ENCODE data around the gene ZNF628.
"Not testable (repeated sequence)": the region's sequence is repeated elsewhere in the genome, so short reads cannot be mapped to it uniquely, and the experiment has no call there.

ZNF628 gene

DNA sequence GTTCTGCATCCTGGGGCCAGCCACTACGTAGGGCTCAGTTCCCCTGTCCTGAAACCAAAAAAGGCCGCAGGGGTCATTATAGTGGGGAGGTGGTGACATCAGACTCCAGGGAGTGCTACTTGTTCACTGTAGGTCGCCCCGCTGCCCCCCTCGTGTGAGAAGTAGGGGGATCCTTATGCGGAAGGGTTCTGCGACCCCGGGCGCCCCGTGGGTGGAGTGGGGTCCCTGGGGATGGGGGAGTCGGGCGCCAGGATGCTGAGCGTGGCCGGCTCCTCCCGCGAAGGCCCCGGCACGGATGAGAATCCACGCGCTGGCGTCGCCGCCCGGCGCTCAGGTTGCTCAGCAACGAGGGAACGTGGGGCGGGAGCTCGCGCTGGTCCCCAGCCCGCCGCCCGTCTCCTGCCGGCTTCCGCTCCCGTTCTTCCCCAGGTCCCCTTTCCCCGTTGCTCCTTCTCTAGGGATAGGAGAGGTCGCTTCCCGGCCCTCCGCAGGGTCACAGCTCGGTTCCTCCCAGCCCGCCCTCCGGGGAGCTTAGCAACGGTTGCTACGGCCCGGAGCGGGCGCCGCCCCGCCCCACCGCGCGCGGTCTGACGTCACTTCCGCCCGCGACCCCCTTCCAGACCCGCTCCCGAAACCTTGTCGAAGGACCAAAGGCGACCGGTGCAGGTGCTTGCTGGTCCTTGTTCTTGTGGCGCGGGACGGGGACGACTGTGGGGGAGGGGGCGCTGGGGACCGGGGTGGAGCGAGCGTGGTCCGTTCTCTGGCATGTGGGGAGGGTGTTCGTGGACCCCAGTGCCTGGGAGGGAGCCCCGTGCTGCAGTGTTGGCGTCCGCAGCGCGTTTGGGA lies 8.4 kb downstream of the ZNF628 start, which contains the start of gene NAT14:
TSS of gene NAT14 (plus strand) at position 596 of the 846 bp plus-strand sequence. CDS start 521 bp downstream, outside the sequence.
- DNase-seq (ENCODE audit: low spot score) = no peak

DNA sequence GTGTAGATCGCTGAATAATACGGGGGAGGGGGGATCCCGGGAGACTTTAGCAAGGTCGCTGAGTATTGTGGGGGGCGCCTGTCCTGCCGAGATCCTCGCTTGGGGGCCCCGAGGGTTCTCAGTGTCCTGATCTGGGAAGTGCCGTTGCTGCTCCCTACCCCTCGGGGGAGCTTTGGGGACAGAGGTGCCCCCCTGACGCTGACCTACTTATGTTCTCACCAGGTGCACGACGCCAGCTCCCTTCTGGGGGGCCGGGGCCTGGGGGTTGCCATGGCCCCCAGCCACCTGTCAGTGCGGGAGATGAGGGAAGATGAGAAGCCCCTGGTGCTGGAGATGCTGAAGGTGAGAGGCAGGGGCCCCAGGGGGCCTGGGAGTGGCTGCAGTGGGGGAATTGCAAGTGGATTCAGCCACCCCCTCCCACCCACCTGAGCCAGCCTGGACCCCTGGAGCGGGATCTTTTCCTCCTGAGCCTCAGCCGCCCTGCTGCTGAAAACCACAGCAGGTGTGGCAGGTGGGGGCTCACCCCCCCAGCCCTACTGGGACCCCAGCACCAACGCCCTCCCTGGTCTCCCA lies 9.1 kb downstream of the ZNF628 start:
- DNase-seq (ENCODE audit: low spot score) = no peak

DNA sequence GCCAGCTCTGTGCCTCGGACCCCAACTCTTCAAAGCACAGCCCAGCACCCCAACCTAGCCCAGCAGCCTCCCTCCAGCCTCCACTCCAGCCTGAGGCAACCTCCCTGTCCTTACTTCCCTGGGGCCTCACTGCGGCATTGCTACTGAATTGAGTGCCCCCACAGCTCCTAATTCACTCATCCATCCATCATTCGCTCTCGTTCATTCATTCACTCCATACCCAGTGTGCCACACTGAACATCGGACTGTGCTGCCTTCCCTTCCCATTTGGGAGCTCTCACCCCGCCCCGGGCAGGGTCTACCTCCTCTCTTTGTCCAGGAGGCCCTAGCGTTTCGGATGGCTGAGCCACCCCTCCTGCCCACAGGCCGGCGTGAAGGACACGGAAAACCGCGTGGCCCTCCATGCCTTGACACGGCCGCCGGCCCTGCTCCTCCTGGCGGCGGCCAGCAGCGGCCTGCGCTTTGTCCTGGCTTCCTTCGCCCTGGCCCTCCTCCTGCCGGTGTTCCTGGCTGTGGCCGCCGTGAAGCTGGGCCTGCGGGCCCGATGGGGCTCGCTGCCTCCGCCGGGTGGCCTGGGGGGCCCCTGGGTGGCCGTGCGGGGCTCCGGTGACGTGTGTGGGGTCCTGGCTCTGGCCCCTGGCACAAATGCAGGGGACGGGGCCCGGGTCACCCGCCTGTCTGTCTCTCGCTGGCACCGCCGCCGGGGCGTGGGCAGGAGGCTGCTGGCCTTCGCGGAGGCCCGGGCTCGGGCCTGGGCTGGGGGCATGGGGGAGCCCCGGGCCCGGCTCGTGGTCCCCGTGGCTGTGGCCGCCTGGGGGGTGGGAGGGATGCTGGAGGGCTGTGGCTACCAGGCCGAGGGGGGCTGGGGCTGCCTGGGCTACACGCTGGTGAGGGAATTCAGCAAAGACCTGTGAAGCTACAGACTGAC lies 9.9 kb downstream of the ZNF628 start:
- no peak for DNase-seq (ENCODE audit: low spot score)

DNA sequence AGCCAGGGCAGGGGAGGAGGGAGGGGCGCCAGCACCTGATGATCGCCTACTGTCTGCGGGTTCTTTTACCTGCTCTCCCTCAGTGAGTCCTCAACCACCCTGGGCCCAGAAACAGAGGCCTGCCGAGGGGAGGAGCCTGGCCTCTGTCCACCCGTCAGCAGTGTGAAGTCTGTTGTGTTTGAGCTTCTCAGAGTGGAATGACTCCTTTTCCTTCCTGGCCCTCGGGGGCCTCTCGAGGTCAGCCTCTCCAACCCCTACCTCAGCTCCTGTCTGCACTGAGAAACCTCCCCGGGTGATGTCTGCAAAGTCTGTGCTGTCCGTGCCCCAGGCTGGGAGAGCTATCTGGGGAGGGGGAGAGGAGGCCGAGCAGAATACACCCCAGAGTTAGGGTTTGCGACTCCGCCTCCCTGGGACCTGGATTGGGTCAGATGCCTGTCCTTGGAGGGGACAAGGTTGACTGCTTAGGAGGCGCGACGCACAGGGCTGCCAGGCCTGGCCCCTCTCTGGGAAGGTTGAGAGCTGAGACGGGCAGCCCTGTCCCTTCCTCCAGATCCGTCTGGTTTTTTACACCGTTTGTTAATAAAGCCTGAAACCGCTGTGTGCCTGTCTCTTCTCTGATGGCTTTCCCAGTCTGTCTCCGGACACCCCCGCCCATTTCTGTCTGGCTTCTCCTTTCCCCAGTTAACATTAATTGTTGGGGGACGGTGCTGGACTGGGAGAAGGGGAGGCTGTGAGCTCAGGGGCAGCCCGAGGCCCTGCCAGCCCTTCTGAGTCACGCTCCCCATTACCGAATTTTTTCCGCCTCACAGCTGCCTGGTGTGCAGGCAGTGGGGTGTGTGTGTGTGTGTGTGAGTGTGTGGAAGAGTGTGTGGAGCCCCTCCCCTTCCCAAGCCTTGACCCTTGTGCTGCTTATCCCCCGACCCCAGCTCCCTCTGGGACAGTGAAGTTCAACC lies 10.8 kb downstream of the ZNF628 start:
- no peak for DNase-seq (ENCODE audit: low spot score)

DNA sequence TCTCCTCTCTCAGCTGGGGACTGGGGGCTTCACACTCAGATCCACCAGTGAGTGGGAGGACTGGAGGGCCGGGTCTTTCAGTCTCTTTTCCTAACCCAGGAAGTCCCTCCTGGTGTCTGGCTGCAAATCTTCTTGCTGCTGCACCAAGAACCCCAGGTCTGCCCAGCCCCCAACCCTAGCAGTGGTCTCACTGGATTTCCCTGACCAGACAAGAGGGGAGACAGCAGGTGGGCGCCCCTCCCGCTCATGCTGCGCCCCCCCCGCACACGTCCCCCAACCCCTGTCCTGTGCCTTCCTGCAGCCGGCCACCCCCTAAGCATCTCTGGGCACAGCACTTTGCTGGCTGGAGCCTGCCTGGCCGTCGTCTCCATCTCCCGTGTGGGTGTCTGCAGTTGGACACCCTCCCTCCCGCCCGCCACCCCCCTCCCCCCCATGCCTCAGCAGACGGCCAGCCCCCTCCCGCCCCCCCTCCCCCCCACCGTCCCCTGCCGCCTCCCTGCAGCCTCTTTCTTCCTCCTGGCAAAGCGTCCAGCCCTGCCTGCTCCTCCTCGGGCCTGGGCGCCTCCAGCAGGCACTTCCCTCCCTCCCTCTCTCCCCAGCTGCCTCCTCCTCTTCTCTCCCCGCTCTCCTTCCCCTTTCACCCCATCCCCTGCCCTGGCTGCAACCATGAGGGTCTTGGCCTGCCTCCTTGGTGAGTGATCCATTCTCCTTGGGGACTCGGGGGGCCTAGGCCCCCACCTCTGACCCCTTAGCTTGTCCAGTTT lies 11.7 kb downstream of the ZNF628 start, which contains the start of gene SSC5D:
TSS of gene SSC5D (plus strand) at position 513 of the 764 bp plus-strand sequence. CDS start at position 667, 154 bp downstream.
- no peak for DNase-seq (ENCODE audit: low spot score)

DNA sequence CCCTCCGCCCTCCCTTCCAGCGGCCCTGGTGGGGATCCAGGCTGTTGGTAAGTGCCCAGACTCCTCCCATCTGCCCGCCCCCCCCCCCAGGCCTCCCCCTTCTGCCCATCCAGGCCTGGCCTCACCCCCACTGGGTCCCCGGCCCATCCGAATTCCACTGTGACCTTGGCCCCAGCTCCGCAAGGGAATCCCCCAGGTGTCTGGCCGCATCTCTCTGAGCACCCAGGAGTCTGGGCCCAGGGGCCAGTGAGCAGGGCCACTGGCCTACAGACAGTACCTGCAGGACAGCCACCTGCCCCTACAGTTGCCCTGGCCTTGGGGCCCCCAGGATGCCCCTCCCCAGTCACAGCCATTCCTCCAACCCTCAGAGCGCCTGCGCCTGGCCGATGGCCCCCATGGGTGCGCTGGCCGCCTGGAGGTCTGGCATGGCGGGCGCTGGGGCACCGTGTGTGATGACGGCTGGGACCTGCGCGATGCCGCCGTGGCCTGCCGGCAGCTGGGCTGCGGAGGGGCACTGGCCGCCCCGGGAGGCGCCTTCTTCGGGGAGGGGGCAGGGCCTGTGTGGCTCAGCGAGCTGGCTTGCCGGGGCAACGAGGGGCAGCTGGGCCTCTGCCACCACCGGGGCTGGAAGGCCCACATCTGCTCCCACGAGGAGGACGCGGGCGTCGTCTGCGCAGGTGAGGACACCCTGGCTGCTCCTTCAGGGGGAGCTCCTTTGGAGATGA lies 12.7 kb downstream of the ZNF628 start:
- DNase-seq (ENCODE audit: low spot score) = no peak

DNA sequence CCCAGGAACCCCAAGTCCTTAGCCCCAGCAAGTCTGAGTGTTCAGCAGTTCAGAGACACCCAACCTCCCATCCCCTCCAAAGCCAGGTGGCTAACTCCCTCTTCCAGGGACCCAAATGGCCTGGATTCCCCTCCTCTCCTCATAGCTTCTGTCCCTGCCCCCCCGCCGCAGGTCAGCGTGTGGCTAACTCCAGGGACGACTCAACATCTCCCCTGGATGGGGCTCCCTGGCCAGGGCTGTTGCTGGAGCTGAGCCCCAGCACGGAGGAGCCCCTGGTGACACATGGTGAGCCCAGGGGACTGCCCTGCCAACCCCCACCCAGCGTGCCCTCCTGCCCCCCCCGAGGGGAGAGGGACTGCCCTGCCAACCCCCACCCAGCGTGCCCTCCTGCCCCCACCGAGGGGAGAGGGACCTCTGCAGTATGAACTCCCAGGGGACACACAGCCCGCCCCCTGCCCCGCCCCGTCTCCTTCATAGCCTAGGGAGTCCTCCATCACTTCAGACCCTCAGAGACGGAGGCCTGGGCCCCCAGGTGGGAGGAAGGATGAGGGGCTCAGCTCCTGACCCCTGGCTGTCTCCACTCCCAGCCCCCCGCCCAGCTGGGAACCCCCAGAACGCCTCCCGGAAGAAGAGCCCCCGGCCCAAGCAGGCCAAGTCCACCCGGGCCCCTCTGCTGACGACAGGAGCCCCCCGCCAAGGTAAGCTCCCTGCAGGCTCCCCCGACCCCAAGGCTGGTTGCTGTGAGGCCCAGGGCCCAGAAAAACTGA lies 13.5 kb downstream of the ZNF628 start:
- DNase-seq (ENCODE audit: low spot score) = no peak

DNA sequence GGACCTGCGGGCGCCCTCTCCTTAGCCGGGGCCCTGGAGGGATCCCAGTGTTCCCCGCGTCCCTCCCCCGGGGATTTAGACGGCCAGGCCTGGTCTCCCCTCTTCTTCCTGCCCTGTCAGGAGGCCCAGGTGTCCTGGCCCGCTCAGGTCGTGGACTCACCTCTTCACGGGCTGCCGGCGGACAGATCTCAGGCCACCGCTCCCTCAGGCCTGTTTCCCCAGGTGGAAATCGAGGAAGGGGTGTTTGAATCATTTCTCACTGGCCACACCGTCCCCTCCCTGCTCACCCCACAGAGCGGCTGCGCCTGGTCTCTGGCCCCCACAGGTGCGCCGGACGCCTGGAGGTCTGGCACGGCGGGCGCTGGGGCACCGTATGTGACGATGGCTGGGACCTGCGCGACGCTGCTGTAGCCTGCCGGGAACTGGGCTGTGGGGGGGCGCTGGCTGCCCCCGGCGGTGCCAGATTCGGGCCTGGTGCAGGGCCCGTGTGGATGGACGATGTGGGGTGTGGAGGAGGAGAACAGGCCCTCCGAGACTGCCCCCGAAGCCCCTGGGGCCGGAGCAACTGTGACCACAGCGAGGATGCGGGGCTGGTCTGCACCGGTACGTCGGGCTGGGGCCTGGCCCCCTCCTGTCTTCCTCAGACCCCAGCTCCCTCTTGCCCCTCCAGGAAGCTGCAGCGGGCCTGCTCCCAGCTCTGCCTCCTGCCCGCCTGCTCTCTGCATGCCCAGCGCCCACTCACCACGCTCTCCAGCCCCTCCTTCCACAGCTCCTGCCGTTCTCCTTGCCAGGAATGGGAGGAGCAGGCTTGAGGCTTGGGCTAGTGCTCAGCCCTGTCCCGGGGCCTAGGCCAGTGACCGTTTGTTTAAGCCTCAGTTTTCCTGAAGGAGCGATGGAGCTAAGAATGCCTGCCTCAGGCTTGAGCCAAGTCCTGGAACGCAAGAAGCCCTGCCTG lies 14.3 kb downstream of the ZNF628 start:
- no peak for DNase-seq (ENCODE audit: low spot score)

DNA sequence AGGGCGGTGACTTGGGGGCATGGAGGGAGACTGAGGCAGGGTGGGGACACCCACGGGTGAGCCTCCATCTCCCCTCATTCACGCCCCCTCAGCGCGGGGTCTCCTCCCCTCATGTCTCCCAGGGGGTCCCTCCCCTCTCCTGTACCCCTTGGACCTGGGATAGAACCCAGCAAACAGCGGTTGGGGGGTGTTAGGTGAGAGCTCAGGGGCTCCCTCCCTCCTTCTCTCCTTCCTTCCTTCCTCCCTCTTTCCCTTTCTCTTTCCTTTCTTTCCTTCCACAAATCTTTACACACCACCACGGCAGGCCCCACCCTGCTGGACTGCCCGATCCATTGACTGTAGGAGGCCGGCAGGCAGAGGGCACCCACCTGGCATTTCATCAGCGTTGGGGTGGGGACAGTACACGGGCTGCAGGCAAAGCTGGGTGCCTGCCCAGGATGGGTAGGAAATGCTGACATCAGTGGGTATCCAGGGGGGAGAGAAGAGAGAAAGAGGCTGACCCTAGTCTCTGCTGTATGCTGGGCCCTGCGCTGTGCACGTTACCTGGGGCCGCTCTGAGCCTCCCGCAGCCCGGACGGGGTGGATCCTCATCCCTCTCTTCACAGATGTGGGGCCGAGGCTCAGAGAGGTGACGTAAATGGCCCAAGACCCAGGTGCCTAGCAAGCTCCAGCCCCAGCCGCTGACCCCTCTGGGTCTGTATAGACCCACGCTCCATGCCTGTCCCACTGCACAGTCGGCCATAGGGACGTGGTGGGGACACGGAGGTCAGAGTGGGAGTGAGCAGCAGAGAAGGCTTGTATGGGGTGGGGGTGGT lies 15.3 kb downstream of the ZNF628 start:
- no peak for DNase-seq (ENCODE audit: low spot score)

DNA sequence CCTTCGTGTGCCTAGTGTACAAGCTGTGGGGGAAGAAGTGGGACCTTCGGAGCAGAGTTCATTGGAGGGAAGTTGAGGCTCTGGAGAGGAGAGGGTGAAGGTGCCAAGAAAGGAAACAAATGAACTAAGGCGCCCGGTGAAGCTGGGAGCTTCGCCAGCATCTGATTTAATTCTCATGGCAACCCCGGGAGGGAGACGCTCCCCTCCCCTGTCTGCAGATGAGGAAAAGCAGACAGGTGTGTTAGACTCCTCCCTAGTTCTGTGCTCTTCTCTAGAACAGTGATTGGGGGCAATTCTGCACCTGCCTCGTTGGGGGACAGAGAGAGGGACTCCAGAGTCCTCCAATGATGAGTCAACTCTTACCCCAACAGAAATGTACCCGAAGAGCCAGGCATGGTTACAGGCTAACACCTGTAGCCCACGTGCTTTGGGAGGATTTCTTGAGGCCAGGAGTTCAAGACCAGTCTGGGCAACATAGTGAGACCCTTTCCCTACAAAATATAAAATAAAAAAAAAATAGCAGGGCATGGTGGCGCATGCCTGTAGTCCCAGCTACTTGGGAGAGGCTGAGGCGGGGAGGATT lies 16.0 kb downstream of the ZNF628 start:
- no peak for DNase-seq (ENCODE audit: low spot score)

DNA sequence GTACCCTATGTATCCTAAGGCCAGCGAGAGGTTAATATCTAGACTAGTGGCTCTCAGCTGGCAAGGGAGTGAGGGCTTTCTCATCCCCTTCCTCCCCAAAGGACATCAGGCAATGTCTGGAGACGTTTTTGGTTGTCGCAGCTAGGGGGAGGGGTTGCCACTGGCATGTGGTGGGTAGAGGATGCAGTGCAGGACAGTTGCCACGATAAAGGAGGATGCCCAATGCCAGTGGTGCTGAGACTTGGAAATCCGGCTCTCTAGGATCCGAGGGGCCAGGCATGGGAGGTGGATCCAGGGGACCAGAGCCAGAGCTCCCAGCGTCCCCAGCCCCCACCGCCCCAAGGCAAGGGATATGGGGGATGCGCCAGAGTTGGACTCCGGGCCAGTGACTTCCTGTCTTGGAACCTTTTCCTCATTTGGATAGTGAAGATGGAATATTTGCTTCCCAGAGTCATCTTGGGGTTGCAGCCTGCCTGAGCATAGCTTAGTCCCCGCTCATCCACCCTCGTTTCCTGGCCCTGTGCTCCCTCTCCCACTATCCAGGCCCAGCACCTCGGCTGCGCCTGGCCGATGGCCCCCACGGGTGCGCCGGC lies 16.7 kb downstream of the ZNF628 start:
- no peak for DNase-seq (ENCODE audit: low spot score)

DNA sequence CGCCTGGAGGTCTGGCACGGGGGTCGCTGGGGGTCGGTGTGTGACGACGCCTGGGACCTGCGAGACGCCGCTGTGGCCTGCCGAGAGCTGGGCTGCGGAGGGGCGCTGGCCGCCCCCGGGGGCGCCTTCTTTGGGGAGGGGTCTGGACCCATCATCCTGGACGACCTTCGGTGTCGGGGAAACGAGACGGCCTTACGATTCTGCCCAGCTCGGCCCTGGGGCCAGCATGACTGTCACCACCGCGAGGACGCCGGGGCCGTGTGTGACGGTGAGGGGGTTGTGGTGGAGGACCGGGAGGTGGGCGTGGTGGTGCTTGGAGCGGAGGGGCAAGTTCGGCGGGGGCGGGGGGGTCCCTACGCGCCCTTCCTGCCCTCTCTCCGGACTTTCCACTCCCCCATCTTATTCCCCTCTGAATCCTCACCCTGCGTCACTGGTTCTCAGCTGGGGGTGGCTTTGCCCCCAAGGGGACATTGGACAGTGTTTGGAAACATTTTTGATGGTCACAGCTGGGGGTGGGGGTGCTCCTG lies 17.3 kb downstream of the ZNF628 start:
- no peak for DNase-seq (ENCODE audit: low spot score)

DNA sequence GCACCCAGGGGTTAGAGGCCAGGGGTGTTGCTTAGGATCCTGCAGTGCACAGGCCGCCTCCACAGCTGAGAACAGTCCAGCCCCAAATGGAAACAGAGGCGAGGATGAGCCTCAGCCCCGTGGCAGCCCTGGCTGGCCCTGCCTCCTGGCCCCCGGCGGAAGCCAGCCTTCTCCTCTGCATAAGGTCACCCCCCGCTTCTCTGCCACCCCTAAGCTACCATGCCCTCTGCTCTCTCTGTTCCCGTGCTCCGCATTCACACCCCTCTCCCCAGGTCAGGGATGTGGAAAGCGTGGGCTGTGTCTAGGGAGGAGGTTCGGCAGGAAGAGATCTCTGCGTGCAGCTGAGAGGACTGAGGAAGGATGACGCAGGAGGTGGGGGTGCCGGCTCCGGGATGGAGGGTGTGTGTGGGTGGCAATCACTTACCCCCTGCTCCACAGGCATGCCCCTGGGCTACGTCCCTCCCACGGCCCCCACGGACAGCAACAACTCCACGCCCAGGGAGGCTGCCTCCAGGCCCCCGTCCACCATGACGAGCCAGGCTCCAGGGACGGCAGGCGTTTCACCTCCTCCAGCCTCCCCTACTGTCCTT lies 17.9 kb downstream of the ZNF628 start:
- no peak for DNase-seq (ENCODE audit: low spot score)

DNA sequence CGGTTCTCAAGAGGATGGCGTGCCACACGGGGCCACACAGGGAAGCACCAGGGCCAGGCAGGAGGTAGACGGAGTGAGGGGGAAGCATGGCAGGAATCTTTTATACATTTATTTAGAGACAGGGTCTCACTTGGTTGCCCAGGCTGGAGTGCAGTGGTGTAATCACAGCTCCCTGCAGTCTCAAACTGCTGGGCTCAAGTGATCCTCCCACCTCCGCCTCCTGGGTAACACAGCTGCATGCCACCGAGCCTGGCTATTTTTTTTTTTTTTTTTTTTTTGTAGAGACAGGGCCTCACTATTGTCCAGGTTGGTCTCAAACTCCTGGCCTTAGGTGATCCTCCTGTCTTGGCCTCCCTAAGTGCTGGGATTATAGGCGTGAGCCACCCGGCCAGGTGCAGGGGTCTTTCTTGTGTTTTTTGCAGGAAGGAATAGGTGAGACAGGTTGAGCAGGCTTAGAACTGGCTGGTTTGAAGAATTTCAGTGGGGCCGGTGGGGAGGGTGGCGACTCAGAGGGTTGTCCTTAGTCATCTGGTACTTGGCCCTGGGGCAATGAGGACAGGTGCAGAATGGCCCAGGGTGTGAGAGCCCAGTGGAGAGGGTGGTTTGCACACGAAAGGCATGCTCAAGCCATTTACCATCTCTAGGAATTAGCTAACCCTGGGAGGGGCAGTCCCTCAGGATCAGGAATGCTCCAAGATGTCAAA lies 19.4 kb downstream of the ZNF628 start:
- no peak for DNase-seq (ENCODE audit: low spot score)

DNA sequence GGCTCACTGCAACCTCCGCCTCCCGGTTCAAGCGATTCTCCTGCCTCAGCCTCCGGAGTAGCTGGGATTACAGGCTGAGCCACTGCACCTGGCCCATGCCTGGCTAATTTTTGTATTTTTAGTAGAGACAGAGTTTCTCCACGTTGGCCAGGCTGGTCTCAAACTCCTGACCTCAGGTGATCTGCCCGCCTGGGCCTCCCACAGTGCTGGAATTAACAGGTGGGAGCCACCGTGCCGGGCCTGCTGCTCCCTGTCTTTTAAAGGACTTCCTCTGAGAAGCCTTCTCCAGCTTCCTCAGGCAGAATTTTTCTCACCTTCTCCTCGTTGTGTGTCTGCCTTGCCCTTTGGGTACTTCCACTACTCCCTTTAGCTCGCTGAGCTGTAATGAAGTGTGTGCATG lies 20.4 kb downstream of the ZNF628 start:
- DNase-seq (ENCODE audit: low spot score) = not testable (repeated sequence)
